GM19240 (cell line): ENCODE data around the gene PBOV1.

Source experiments
- DNase-seq: peaks from one replicate; pipeline ENCODE4 v3.0.0; 2011; ENCODE audit warnings: low spot score; ENCODE audit not compliant: insufficient read length

Gene PBOV1

DNA sequence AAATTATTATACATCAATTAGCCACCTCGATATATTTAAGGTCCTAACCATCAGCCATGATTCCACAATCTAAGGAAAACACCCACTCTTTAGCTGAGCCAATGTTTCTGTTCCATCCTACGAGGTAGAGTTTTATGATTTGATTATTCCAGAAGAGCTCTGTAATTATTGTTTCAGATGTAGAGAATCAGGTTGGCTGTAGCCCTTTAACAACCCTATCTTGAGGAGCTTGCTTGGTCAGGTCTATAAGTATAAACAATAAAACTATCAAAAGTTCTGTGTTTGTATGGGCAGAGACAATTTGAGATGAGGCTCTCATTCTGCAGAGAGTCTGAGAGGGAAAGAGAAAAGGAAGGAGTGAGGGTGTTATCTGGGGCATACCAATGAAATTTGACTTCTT lies at the start of gene PBOV1:
Gene PBOV1 (minus strand): TSS at position 43 of the 400 bp plus-strand sequence. CDS start 96 bp downstream, outside the sequence.
- no peak for DNase-seq

DNA sequence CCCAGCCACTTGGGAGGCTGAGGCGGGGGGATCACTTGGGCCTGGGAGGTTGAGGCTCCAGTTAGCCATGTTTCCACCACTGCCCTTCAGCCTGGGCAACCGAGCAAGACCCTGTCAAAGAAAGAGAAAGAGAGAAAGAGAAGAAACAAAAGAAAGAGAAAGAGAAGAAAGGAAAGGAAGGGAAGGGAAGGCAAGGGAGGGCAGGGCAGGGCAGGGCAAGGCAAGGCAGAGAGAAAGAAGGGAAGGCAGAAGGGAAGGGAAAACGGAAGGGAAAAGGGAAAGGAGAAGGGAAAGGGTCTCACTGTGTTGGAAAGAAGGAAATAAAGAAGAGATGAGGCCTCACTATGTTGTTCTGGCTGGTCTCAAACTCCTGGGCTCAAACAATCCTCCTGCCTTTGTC lies 47.8 kb upstream of the PBOV1 start:
- no peak for DNase-seq

DNA sequence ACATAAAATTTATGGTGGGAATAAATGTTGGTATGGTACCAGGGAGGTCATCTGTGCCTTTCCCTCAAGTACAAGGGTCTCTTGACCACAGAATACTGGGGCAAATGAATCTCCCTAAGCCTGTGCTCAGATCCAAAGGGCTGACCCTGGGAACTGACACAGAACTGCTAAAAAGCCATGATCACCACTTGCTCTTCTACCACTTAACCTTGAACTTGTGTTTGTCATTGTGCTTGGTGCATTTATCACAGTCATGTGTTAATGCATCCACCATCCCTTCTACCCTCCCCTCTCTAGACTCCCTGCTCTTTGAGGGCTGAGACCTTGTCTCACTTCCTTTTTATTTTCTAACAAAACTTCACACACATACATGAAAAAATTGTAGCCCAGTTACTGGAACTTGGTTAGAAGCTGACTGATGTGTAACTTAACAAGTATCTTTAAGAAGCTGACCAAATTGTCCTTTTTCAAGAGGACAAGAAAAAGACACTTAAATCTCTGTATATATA lies 46.1 kb upstream of the PBOV1 start:
- no peak for DNase-seq

DNA sequence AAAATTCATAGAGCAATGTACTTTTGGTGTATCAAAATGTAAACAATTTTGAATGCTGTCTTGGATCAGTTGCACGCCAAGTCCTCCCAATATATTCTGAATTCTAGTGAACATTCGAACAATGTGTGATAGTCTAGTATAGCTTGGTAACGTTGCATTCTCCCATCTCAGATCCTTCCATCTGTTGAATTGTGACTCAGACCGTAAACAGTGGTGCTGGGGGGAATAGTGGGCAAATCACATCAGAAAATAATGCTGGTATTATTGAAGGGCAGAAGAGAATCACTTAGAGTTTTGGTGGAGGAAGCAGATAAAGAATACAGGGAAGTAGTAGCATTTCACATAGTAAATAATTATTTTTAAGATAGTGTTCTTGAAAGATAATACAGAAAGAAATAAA lies 45.7 kb upstream of the PBOV1 start:
- no peak for DNase-seq

DNA sequence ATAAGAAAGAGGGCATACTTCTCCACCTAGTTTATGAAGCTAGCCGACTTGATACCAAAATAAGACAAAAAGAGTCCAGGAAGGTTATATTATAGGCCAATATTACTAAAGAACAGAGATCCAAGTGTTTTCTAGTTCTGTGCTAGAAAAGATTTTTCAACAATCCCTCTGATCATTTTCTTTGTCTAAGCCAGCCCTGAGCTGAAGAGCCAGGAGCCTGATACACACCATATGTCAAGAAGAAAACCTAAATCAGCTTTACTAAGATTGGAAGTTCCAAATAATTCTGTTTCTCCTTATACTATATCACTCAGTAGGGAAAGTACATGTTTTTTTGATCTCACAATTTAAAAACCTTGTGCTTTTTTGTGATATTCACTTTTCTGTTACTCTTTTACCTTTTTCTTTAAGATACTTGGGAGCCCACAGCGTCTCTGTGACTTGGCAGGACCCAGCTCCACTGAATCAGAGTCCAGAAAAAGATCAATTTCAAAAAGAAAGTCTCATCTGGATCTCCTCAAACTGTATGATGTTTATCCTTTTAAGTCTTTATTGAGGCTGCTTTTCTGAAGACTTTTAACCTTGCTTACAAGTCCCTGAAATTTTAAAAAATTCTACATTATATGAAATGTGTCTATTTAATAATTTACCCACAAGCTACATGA lies 43.0 kb upstream of the PBOV1 start:
- no peak for DNase-seq

DNA sequence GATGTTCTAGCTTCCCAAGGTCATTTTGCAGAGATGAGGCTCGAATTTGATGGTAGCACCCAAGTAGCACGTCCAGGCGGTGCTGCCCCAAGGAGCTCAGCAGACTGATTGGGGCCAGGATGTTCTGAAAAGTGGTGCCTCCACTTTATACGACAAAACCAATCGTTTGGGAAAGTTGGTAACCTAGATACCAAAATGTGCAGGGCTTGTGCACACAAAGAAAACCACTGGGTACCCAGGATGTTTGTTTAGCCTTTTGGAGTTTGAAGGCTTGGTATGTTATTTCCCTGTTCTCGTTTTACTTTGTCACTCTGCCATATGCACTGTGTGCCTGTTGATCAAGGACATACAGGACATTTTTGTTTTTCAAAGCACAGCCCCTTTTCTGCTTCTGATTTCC lies 40.7 kb upstream of the PBOV1 start:
- DNase-seq: no peak

DNA sequence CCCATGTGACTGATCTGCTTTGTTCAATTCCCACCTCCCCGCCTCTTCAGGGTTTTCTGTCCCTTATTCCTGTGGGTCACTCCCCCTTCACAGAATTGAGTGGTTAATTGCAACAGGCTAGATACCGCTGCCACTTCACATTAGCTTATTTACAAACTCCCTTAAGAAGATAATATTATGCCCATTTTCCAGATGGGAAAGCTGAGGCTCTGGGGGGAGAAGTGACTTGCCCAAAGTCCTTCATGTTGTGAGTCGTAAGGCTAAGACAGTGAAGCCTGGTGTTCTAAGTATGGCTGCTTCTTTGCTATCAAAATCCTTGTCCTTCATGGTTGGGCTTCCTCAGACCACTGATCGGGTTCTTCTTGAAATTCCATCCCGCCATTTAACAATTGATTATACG lies 39.9 kb upstream of the PBOV1 start:
- DNase-seq: no peak

DNA sequence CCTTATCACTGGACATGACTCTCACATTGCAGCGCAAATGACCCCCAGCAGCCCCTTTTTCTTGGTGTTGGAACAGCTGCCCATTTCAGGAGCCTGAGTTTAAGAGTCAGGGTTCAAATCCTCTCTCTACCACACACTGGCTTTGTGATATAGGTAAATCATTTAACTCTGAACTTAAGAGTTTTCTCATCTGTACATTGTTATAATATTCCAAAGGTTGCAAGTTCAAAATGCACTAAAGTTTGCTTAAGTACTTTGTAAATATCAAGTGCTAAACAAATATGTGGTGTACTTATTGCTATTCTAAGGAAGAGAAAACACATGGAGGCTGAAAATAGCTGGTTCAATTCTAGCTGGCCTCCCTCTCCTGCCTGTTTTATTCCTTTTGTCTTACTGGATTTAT lies 39.3 kb upstream of the PBOV1 start:
- no peak for DNase-seq

DNA sequence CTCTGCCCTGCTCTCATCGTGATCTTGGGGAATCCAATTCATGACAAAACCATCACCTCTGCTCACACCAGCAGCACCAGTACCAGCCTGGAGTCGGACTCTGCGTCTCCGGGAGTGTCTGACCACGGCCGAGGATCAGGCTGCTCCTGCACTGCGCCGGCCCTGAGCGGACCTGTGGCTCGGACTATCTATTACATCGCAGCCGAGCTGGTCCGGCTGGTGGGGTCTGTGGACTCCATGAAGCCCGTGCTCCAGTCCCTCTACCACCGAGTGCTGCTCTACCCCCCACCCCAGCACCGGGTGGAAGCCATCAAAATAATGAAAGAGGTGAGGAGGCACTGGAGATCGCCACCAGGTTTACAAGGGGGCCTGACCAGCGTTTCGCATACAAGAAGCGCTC lies 37.2 kb upstream of the PBOV1 start:
- DNase-seq: no peak

DNA sequence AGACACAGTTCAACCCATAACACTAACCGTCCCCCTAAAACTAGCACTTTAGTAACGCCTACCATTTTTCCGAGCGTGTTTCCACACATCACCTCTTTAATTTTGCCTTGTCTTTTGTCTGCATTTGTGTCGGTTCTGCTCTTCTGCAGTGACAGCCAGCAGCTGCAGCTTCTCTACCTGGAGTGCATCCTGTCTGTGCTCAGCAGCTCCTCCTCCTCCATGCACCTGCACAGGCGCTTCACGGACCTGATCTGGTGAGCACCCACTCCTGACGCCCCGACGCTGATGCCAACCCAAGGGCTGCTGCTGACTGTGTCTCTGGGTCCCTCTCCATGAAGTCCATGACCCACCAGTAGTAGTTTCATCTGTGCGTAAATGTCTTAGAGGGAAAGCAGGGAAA lies 35.4 kb upstream of the PBOV1 start:
- no peak for DNase-seq

DNA sequence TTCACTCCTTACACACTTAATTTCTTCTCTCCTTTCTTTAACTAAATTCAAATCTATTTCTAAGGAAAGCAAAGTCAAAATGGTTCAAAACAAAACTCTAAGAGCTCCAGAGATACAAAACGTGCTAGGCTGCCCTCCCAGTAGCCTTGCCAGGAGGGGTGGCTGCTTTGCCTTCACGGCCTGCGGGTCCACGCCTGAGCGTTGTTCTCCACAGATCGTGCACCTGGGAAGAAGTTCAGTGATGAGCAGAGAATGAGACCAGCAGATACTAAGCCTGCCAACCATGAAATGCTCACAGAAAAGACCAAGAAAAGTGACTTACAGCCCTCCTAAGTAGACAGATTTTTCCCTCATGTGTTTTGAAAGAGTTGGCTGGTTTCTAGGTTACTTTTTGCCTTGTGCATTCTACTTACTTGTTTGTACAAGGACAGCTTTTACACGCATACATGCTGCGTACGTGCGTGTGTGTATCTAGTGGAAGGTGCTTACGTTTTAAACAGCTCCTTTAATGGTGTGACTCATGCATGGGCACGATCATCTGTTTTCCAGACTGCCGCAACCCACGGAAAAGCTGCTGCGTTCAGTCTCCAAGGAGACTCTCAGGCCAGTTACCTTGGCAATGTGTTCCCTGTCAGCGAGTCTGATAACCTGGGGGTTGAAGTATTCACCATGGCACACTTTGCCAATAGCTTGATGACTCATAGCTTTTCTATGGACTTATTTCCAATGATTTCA lies 32.4 kb upstream of the PBOV1 start:
- DNase-seq: no peak

DNA sequence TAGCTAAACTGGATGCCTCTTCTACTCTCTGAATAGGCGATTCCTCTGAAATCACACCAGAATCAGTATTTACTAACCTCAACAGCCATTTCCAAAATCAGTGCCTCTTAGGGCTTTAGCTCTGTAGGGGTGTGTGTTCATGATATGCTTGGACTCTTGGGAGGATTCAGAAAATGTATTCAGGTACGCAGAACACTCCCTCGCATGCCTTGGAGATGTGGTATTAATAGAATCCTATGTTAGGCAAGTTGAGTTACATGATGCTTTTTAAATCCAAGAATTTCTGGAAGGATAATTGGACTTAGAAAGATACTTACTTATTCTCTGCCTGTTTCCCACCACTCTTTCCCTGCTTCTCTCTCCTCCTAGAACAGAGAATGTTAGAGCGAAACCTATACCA lies 31.8 kb upstream of the PBOV1 start:
- DNase-seq: no peak

DNA sequence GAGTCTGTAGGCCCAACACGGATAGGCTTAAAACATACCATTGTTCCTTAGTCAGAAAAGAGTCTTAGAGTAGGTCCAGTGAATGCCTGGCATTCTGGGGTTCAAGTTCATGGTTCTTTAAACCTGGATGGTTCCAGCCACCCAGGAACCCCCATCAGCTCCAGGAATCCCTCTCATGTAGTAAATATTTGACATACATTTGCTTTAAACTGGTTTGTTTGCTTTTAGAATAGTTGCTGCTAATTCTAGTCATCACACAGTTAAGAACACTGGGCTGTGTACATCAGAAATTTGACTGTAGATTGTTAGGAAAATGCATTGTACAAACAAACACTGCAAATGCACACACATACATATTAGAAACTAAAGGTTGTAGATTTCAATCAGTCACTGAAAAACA lies 30.6 kb upstream of the PBOV1 start:
- DNase-seq: no peak

DNA sequence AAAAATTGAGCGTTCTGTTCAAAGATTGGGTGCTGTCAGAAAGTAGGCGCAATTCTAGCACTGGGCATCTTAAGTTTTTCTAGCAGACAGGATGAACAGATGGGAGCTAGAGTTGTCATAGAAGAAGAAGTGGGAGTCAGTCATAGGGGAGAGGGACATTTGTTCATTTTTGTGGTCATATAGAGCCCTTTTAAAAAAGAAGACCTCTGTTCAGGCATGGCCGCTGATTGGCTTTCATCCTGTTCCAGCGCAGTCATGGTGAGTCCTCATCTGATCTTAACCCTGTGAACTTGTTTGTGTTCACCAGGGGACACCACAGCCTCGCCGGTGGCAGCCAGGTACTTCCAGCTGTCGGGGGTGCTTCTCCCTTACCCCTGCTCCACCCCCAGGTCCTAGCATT lies 29.7 kb upstream of the PBOV1 start:
- DNase-seq: no peak

DNA sequence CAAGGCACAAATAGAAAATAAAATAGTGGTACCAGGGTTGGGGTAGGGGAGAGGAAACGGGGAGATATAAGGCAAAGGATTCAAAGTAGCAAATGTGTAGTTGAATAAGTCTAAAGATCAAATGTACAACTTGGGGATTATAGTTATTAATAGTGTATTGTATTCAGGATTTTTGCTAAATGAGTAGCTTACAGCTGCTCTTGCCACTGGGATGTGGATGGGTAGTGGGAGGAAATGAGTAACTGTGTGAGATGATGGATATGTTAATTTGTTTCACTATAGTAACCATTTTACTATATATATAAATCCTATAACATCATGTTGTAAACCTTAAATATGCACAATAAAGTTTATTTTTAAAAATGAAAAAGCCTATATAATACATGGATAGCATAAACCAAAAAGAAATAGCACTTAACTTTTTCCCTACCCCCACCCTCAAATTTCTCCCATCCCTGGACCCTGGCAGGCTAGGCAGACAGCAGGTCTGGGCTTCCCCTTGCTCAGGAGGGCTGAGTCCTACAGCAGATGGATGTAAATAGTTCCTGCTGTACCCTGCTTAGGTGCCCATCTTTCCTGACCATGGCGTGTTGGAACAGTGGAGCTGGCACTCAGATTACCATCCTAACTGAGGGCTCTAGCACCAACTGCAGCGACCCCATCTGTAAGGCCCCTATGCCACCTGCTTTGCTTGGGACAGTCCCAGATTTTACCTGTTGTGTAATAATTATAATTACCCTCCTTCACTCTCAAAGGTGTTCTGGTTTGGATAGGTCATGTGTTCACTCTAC lies 28.6 kb upstream of the PBOV1 start:
- no peak for DNase-seq

DNA sequence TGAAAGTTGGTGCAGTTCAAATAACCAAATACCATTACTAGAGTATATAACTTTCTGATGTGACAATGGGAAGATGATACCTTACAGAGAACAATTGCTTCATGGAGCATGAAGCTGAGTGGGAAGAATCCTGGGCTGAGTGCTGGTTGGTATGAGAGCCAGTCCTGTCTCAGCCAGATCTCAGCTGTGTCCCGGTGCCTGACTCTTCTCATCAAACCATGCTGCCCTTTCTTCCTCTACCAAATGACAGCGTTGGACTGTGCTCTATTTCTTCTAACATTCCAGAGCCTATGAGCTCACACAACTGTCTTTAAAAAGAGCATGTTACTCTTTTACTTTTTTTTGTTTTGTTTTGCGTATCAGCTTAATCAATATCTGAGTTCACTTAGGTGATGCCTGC lies 27.5 kb upstream of the PBOV1 start:
- DNase-seq: no peak

DNA sequence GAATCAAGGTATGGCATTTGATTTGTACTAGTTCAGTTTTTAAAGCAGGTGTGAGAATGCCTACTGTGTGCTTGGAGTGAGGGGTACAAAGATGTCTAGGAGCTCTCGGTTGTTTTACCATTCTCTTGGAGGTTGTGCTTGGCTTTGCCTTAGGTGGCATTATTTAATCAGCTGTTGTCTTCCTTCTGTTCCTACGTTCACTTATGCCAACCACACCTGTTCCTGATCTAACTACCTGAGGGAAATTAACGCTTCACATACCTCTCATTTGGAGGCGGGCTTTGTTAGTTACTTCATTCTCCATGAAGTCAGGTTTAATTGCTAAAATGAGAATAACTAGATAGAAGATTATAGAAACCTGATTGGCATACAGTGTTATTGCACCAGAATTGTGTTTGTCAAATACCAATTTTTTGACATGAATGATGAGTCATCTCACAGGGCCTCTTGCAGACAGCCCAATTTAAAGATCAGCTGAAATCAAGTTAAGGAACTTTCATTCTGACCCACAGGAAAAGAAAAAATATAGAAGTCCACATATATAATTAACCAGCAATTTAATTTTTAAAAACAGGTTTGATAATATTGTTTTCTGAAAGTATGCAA lies 24.8 kb upstream of the PBOV1 start:
- DNase-seq: no peak

DNA sequence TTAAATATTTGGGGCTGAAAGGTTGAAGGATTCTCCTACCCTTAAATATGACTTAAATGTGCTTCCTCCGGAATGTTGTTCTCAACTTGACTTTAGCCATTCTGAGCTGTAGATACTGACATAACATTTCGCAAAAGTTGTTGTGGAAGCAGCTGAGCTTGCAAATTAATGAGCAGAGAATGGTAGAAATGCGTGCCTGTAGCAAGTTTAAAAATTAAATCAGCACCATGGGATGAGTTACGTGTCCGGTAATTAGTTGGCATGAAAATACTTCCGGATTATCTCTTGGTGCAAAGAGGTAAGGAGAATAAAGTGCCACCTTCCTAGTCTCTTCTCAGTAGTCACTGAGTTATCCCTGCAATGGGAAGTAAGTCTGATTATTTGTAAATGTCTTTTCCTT lies 23.6 kb upstream of the PBOV1 start:
- DNase-seq: no peak

DNA sequence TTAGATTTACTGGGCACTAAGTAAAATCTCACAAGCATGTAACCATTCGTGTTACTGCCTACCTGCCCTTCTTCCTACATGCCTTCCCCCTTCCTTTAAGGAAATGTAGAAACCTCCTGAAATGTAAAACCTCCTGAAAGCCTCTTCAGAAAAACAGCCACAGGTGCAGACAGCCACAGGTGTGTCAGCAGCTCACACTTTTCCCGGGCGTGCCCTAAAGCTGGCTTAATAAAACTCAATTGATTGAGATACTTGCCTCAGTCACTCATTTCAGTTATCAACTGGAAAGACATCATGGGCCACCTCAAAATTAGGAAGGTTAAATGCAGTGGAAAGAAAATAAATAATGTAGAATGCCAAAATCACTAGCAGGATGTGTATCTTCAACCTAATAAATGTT lies 23.1 kb upstream of the PBOV1 start:
- no peak for DNase-seq

DNA sequence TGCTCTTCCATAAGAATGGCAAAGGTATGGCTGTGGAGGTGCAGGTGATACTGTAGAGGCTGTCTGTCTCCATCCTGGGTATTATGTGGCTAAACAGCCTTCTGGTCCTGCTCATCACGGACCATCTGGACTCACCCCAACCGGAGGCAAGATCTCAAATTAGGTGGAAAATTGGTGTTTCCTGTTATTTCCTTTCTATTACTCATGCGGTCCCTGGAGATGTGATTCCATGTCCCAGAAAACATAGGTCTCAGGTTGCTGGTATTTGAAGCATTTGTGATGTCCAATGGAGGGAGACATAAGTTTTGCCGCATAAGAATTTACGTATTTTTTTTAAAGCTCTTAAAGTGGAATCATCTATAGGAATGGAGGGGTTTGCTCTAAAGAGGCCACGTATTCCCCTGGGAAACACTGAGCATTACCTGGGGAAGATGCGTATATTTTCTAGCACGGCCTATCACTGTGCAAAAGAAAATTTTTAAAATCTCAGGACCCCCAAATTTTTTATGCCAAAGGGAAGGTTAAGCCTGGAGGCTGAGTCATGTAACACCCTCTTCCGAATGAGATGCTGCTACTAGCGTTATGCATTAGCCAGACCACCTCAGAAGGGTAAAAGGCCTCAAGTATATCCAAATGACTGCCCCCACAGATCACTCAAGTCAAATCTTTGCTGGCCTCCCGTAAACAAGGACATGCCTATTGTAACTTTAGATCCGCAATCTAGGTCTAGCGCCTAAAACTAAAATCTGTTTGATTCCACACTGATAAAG lies 22.4 kb upstream of the PBOV1 start:
- DNase-seq: no peak

DNA sequence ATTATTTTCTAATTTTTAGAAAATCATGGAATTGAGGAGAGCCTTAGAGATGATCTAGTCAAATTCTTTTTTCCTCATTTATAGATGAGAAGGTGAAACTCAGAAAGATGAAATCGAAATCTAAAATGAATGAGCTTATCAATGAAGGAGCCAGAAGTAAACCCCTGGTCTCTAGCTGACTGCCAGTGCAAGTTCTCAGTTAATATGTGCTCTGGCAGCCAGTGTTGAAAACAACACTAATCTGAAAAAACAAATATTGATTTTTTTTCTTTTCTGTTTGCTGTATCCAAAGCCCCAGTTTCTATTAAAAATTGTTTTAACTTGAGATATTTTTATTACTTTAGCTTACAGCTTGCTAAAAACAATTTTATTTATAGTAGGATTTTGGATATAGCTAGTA lies 21.5 kb upstream of the PBOV1 start:
- no peak for DNase-seq
